Panc1 (cell line): Measurements from ENCODE around the gene FKBP1A. TPM values are rescaled to one million over a fixed set of nuclear protein-coding genes. Genes with fewer than 3 reads are reported as not detected.
A peak's percentile ranks its signal among the peaks of the same experiment; 100 is the strongest.

ENCODE experiments used
- ATAC-seq: fragments of 200-7000 bp; cut with Tn5 transposase; 2 replicates; pipeline ENCODE4 v1.9.1; 2020; ENCODE audit warnings: mild to moderate bottlenecking, moderate library complexity
- BruUV-seq: library from RNA; stranded (reverse); fragments of 400-500 nt; replicated peaks from 2 replicates; lab custom pipeline; 2021; lab: Mats Ljungman, UMichigan
- CTCF ChIA-PET: fragments of 300-600 bp; sonication (Branson Sonifier 250); formaldehyde crosslinking; loops from one replicate; lab custom pipeline; 2022; ENCODE audit warnings: antibody characterized with exemption; lab: Charles Lee
- POLR2A ChIA-PET: fragments of 300-600 bp; sonication (Branson Sonifier 250); formaldehyde crosslinking; loops from one replicate; lab custom pipeline; 2022; ENCODE audit warnings: antibody characterized with exemption; lab: Charles Lee
- DNase-seq: peaks from one replicate; pipeline ENCODE4 v3.0.0-alpha.2; 2010; ENCODE audit warnings: low read depth, low spot score
- H3K27ac ChIP-seq: 2 replicates; pipeline ENCODE4 v1.5.1; 2011; ENCODE audit warnings: mild to moderate bottlenecking, low read length, inconsistent platforms
- H3K27me3 ChIP-seq: fragments of 200-500 bp; sonication (Bioruptor generic); 2 replicates; pipeline ENCODE4 v1.6.0; 2014; ENCODE audit warnings: low read length, inconsistent platforms; ENCODE audit not compliant: control insufficient read depth, insufficient read depth
- H3K36me3 ChIP-seq: fragments of 200-500 bp; sonication (Bioruptor generic); 2 replicates; pipeline ENCODE4 v1.5.1; 2014; ENCODE audit warnings: inconsistent platforms, mild to moderate bottlenecking, low read length, moderate library complexity; ENCODE audit not compliant: control insufficient read depth, insufficient read depth
- H3K4me1 ChIP-seq: 2 replicates; pipeline ENCODE4 v1.5.1; 2011; ENCODE audit warnings: inconsistent platforms, mild to moderate bottlenecking, low read length, moderate library complexity; ENCODE audit not compliant: control insufficient read depth, insufficient read depth
- H3K4me3 ChIP-seq, 2 experiments: 2 replicates each; pipeline ENCODE4 v1.5.1; 2011 to 2012; ENCODE audit warnings: low read depth in 2 of 2, low read length in 2 of 2, mild to moderate bottlenecking in 2 of 2, inconsistent platforms in 1 of 2, moderate library complexity in 1 of 2
- H3K9me3 ChIP-seq: fragments of 200-500 bp; sonication (Bioruptor generic); 2 replicates; pipeline ENCODE4 v1.5.1; 2014; ENCODE audit warnings: low read depth, mild to moderate bottlenecking, inconsistent platforms, low read length, moderate library complexity; ENCODE audit not compliant: control insufficient read depth, insufficient read depth
- POLR2AphosphoS5 ChIP-seq: IDR thresholded peaks from 2 replicates; pipeline ENCODE4 v1.6.1; 2012; ENCODE audit warnings: mild to moderate bottlenecking, low read depth, low read length, moderate library complexity
- SIN3A ChIP-seq: IDR thresholded peaks from 2 replicates; pipeline ENCODE4 v1.6.1; 2012; ENCODE audit warnings: low read depth, mild to moderate bottlenecking, low read length, moderate library complexity, borderline replicate concordance; ENCODE audit not compliant: insufficient read depth
- TCF7L2 ChIP-seq: IDR thresholded peaks from 2 replicates; pipeline ENCODE4 v1.6.1; 2011; ENCODE audit warnings: mild to moderate bottlenecking, low read depth, low read length, inconsistent platforms
- in situ Hi-C: cut with HindIII; loops from 2 replicates; pipeline ENCODE4 v1.10.0; 2016; ENCODE audit warnings: low sequenced_read_pairs, low pct_unique_long_range_greater_than_20kb
- intact Hi-C: fragments of 100-400 bp; cut with micrococcal nuclease; formaldehyde crosslinking; loops from one replicate; pipeline ENCODE4 v1.10.0; 2022; ENCODE audit not compliant: unreplicated experiment
- total RNA-seq: library from RNA; stranded (reverse); gene quantifications from one replicate; pipeline ENCODE4 v1.2.1, GENCODE V29; 2021; ENCODE audit not compliant: unreplicated experiment
- TF ChIP-seq, protein P1 (sequence below): fragments of 450-650 bp; IDR thresholded peaks from 2 replicates; pipeline ENCODE4 v1.5.1; 2017; ENCODE audit warnings: mild to moderate bottlenecking
- TF ChIP-seq, protein P2 (sequence below), 2 experiments: IDR thresholded peaks; 2 replicates each; pipeline ENCODE4 v1.6.1; 2011 to 2012; ENCODE audit warnings: low read depth in 2 of 2, control low read depth in 1 of 2, low read length in 1 of 2, mild to moderate bottlenecking in 1 of 2, moderate library complexity in 1 of 2; ENCODE audit not compliant: insufficient read depth in 1 of 2

FKBP1A gene
- total RNA-seq, 1 experiment from 2014 or later, result 695 TPM

DNA sequence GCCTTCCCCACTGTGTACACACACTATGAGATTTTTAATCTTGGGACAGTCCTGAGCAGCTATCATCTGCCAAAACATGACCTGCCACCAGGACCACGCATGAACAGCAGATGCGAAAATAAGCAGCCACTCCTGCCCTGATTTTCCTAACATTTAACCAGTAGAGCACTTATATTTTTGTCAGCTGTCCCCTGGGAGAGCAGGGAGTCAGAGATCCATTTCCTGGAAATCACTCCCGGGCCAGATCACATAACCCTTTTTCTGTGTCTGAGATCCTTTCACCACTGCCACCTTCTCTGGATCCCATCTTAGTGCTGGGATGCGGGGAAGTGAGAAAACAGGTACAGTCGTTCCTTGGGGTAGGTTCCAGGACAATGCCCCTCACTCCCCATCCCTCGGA lies 69.6 kb downstream of the FKBP1A start:
- POLR2A ChIA-PET, result no interaction called here
- in situ Hi-C loops, result no loop called here
- 0 out of 2 replicates have a peak overlapping the region, but pooled peaks have one; percentile 1 for H3K27ac ChIP-seq

DNA sequence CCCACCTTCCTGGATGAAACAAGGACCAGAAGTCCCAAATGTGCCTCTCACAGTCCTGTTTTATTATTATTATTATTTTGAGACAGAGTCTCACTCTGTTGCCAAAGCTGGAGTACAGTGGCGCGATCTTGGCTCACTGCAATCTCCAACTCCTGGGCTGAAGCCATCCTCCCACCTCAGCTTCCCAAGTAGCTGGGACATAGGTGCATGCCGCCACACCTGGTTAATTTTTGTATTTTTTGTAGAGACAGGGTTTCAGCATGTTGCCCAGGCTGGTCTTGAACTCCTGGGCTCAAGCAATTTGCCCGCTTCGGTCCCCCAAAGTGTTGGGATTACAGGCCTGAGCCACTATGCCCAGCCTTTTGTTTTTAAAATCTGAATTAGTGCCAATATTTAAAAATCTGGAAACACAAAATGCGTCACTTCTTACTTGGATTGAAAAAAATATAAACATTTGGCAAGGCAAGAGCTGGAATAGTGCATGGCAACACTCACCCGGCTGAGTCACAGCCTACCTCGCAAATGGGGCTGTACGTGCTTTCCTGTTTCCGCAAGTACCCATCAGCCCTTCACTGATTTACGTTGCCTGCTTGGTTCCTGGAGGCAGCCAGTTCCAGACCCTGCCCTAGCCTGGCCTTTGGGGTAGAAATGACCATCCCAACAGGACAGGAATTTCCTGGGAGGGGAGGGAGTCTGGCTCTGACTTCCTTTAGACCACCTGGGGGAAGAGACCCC lies 70.2 kb downstream of the FKBP1A start:
- no peak overlapping the region for H3K4me3 ChIP-seq
- intact Hi-C loops, result no loop called here
- TF ChIP-seq SIN3A (no peak), TCF7L2 (no peak), POLR2AphosphoS5 (no peak)
- TF ChIP-seq, protein P1, sequence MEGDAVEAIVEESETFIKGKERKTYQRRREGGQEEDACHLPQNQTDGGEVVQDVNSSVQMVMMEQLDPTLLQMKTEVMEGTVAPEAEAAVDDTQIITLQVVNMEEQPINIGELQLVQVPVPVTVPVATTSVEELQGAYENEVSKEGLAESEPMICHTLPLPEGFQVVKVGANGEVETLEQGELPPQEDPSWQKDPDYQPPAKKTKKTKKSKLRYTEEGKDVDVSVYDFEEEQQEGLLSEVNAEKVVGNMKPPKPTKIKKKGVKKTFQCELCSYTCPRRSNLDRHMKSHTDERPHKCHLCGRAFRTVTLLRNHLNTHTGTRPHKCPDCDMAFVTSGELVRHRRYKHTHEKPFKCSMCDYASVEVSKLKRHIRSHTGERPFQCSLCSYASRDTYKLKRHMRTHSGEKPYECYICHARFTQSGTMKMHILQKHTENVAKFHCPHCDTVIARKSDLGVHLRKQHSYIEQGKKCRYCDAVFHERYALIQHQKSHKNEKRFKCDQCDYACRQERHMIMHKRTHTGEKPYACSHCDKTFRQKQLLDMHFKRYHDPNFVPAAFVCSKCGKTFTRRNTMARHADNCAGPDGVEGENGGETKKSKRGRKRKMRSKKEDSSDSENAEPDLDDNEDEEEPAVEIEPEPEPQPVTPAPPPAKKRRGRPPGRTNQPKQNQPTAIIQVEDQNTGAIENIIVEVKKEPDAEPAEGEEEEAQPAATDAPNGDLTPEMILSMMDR, result no peak
- TF ChIP-seq, protein P2, sequence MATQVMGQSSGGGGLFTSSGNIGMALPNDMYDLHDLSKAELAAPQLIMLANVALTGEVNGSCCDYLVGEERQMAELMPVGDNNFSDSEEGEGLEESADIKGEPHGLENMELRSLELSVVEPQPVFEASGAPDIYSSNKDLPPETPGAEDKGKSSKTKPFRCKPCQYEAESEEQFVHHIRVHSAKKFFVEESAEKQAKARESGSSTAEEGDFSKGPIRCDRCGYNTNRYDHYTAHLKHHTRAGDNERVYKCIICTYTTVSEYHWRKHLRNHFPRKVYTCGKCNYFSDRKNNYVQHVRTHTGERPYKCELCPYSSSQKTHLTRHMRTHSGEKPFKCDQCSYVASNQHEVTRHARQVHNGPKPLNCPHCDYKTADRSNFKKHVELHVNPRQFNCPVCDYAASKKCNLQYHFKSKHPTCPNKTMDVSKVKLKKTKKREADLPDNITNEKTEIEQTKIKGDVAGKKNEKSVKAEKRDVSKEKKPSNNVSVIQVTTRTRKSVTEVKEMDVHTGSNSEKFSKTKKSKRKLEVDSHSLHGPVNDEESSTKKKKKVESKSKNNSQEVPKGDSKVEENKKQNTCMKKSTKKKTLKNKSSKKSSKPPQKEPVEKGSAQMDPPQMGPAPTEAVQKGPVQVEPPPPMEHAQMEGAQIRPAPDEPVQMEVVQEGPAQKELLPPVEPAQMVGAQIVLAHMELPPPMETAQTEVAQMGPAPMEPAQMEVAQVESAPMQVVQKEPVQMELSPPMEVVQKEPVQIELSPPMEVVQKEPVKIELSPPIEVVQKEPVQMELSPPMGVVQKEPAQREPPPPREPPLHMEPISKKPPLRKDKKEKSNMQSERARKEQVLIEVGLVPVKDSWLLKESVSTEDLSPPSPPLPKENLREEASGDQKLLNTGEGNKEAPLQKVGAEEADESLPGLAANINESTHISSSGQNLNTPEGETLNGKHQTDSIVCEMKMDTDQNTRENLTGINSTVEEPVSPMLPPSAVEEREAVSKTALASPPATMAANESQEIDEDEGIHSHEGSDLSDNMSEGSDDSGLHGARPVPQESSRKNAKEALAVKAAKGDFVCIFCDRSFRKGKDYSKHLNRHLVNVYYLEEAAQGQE (IDR thresholded peaks at IDR 0.05; ENCODE audit: insufficient read depth in 1 of 2, low read depth in 2 of 2, low read length in 1 of 2), result no peak
- in situ Hi-C loops, result no loop called here
- POLR2A ChIA-PET, result no interaction called here
- H3K27ac ChIP-seq, result no peak overlapping the region
- DNase-seq (no peak), ATAC-seq (no peak)
- no TSS peak for BruUV-seq
- H3K9me3 ChIP-seq, result no peaks in the 10 kb centered on the region
- H3K4me1 ChIP-seq, result peaks cover 26% of the 10 kb centered on the region
- CTCF ChIA-PET, result interaction anchor here (1.5 kb wide), 1 partner anchor 181 kb away, joined by 5 read pairs; no protein-coding TSS in a partner anchor
- H3K36me3 ChIP-seq, result no peaks in the 10 kb centered on the region
- no peaks in the 10 kb centered on the region for H3K27me3 ChIP-seq

More for the DNA sequence above, 69.6 kb downstream of the FKBP1A start:
- CTCF ChIA-PET, result interaction anchor here (1.5 kb wide), 1 partner anchor 180 kb away, joined by 5 read pairs; no protein-coding TSS in a partner anchor
- H3K27me3 ChIP-seq, result no peaks in the 10 kb centered on the region
- H3K36me3 ChIP-seq, result no peaks in the 10 kb centered on the region
- TF ChIP-seq POLR2AphosphoS5 (no peak), TCF7L2 (no peak), SIN3A (no peak)
- TF ChIP-seq, protein P1, result no peak
- TF ChIP-seq, protein P2 (IDR thresholded peaks at IDR 0.05; ENCODE audit: insufficient read depth in 1 of 2, low read depth in 2 of 2, low read length in 1 of 2), result no peak
- DNase-seq (no peak), ATAC-seq (no peak)
- no peak overlapping the region for H3K4me3 ChIP-seq
- no peaks in the 10 kb centered on the region for H3K9me3 ChIP-seq
- peaks cover 27% of the 10 kb centered on the region for H3K4me1 ChIP-seq
- no TSS peak for BruUV-seq
- intact Hi-C loops, result no loop called here
